Embryonic facial prominence (tissue), 1 donor: Measurements from ENCODE around the gene SKA3.
"Not testable (repeated sequence)": the region's sequence is repeated elsewhere in the genome, so short reads cannot be mapped to it uniquely, and the experiment has no call there.

Source experiments
- DNase-seq: peaks from one replicate; pipeline ENCODE4 v3.0.0-alpha.2; 2016; ENCODE audit errors: extremely low spot score

The SKA3 gene

DNA sequence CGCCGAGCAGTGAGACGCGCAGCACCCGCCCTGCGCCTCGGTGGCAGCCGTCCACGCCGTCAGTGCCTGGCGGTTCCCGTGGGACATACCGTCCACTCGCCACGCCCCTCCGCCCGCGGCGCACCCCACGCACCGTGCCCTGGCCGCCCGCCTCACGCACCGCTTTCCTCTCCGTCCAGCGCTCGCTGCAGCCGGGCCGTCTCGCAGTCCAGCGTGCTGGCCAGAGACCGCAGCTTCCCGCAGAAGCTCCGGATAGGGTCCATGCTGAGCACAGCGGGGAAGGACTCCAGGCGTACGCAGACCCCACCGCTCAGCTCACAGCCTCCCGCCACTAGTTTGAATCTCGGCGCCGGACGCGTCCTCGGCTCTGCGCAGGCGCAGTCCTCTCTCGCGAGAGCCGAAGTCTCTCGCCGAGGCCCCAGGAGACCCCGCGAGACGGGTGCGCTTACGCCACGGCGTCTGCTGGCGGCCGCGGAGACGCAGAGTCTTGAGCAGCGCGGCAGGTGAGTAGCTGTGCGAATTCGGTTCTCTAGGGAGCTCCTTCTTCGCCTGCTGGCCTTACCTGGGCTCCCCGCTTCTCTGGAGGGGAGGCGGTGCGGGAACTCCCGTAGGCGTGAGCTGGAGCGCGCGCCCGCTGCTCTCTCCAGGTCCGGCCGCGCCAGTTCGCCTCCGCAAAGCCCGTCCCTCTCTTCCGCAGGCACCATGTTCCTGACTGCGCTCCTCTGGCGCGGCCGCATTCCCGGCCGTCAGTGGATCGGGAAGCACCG, at the start of gene SKA3, which contains the start of gene MRPL57:
Gene SKA3, minus strand, starts transcription at position 338 of the 767 bp plus-strand sequence. Its CDS starts 75 bp downstream, at position 263.
Gene MRPL57, plus strand, starts transcription at position 444 of the 767 bp plus-strand sequence. Its CDS starts 259 bp downstream, at position 703.
- peak; percentile 84 for DNase-seq

DNA sequence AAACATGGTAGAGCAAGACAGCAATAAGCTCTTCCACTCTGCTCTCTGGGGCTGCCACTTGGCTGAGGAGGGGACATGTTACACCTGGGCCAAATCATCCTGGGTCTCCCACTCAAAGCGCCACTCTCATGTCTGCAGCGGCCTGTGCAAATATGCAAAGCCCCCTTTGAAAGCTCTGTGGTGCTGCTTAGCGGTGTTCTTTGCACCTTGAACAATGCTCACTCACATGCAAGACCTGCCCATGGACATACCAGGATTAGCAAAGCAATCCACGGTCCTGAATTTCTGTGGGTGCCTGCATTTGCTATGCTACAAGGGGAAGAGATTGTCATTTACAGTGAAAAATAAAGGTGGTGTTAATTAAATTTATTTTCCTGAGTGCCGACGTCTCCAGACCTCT, 48.7 kb upstream of the SKA3 start:
- DNase-seq, result no peak

DNA sequence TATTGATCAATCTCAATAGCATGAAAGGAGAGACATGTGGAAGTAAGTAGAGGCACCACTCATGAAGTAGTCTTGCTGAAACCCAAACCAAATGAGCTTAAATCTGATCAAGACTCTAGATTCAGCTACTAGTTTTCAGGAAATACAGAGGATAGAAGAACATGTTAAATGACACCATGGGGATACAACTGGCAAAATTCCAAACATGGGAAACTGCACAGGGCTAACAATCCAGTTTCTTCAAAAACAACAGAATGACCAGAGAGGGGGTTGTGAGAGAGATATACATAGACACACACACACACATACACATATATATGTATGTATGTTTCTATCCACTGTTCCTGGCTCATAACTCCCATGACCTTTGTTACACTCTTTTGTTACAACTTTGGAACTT, 44.9 kb upstream of the SKA3 start:
- no peak for DNase-seq

DNA sequence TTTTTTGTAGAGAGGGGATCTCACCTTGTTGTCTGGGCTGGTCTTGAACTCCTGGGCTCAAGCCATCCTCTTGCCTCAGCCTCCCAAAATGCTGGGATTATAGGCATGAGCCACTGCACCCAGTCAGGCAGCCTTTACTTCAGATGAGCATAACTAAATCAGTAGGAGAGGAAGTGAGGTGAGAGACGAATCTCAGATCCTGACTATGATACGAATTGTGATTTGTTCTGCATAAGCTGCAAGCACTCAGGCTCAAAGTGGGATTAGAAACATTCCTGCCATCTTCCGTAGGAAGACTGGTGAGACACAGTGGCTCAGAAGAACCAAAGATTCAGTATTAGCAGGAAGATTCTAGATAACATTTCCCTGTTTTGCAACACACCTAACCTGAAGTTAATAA, 43.4 kb upstream of the SKA3 start:
- not testable (repeated sequence) for DNase-seq

DNA sequence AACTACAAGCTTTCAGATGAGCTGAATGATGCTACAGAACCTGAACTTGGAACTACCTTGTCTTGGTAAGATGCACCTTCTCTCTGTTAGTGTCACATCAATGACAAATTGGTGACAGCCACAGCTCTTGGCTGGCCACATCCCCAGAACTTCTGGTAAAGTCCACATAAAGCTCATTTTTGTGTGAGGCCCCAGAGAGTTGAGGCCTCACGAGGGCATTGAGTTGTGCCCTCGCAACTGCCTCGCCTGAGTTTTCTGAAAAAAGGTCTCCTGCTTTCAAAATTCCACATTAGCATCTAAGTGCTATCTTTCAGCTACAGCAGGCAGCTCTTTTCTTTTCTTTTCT, 42.7 kb upstream of the SKA3 start:
- no peak for DNase-seq

DNA sequence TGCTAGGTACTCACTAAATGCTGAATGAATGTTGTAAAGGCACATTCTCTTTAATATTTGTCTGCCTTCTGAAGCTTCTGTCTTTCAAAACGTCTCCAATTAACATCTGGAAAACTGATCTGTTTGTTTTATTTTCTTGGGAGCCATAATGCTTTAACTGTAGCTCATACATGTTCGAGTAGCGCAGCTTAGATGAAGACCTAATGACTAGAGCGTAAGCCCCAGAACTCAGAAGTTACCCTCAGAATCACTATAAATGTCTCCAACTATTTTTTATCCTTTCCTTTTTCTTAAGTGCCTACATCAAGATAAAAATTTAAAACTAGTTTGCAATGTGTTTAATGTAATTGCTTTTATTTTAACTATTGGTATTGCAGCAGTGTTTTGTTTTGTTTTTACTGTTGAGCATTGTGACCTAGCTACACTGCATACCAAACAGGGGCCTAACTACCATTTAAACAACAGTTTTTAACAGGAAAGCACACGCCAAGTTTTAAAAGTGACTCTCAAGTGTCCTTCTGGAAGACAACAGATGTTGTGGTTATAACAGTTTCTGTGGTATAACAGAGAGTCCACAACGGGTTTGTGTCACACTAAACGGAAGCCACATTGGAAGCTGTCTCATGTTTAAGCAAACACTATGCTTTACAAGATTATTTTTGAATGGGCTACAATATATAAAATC, 42.1 kb upstream of the SKA3 start:
- DNase-seq, result no peak

DNA sequence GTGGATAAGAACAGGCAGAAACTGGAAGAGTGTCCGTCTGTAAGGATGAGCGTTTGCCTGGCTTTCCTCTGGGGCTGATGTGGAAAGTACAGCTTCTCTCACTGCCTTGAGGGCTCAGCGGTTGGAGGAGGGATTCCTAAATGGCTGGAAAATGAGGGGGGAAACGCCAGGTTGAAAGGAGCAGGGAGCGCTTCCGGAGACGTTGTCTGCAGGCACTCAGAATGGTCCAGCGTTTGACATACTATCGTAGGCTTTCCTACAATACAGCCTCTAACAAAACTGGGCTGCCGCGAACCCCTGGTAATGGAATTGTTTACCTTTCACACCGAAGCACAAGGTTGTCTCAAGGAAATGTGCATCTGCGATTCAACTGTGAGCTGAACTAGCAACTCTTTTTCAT, 40.0 kb upstream of the SKA3 start:
- DNase-seq, result no peak

DNA sequence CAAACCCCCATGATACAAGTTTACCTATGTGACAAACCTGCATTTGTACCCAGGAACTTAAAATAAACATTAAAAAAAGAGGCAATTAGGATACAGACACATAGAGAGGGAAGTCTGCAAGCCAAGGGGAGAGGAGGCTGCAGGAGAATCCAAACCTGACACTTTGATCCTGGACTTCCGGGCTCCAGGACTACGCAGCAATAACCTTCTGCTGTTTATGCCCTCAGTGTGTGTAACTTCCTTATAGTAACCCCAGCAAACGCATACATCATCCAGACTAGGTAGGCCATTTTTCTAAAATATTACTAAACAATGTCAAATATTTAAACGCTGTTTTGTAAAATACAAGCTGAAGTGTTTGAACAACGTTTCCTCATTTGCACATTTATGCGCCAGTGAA, 39.1 kb upstream of the SKA3 start:
- not testable (repeated sequence) for DNase-seq

DNA sequence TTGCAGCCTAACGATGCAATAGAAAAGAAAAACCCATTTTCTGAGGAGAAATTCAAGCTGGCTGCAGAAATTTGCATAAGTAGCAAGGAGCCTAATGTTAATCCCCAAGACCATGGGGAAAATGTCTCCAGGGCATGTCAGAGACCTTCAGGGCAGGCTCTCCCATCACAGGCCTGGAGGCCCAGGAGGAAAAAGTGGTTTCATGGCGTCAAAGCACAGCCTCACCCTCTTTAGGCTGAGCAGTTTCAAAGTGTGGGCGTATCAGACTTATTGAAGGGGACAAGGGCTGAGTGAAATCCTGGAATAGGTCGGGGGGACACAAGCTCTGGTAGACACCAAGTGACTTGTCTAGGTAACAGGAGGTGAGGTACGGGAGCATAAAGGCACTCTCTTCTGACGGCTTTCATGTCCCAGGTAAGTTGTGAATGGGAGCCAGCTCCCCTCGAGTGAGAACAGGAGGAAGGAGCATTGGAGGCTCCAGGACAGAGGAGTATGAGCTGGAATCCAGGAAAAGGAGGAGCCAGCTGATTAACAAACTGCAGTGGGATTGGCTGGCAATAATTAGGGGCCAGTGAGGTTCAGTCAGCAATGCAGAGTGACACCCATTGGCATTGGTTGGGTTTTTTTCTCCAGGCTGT, 35.9 kb upstream of the SKA3 start:
- DNase-seq, result no peak

DNA sequence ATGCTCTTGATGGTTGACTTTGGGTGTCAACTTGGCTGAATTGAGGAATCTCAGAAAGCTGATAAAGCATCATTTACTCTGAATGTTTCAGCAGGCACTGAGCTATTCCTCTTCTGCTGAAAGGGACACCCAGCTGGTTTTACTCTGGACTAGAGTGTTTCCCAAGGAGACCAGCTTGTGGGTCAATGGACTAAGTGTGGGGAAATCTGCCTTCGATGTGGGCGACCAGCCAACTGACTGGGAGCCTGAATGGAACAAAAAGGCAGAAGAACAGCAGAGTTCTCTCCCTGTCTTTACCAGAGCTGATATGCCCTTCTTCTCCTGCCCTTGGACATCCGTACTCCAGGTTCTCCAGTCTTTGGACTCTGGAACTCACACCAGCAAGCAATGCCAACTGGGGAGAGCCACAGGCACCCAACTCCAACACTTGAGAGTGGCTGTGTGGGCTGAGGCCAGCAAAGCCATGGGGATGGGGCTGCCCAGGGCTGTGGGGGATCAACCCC, 32.4 kb upstream of the SKA3 start:
- no peak for DNase-seq

DNA sequence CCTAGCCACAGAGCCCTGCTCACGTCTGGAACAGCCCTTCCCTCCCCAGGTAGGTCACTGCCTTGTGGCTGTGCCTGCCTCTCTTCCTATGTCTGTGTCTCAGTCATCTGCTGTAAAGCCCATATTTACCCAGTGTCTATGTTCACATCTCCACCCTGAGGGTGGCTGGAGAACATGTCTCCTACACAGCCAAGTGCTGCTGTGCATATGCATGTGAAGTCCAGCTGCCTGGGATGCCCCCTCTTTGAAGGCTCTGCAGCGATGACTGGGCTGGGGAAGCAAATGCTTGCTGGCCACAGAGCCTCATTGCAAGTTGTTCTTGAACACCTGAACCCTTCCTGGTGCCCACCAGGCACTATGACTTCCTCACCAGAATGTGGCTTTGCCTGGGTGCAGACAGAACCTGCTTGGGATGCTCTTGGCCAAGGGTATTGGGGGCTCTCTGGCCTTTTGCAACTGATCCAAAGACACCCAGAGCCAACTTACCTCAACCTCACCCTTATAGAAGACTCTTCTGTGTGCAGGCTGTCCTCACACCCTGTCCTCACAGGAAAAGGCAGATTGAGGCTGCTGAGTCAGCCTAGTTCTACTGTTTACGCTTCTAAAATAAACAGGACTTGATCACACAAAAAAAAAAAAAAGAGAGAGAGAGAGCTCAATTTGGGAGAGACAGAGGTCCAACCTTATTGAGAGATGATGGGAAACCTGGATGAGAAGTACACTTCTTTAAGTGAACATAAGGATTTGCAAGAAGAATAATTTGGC, 26.6 kb upstream of the SKA3 start:
- no peak for DNase-seq

DNA sequence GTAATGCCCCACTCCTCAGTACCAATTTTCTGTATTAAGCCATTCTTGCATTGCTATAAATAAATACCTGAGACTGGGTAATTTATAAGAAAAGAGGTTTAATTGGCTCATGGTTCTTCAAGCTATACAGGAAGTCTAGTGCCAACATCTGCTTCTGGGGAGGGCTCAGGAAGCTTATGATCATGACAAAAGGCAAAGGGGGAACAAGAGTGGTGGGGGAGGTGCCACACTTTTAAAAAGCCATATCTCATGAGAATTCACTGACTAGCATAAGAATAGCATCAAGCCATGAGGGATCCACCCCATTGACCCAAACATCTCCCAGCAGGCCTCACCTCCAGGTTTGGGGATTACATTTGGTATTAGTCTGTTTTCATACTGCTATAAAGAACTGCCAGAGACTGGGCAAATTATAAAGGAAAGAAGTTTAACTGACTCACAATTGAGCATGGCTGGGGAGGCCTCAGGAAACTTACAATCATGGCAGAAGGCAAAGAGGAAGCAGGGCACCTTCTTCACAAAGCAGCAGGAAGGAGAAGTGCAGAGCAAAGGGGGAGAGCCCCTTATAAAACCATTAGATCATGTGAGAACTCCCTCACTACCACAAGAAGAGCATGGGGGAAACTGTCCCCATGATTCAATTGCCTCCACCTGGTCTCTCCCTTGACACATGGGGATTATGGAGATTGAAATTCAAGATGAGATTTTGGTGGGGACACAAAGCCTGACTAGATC, 25.3 kb upstream of the SKA3 start:
- not testable (repeated sequence) for DNase-seq

DNA sequence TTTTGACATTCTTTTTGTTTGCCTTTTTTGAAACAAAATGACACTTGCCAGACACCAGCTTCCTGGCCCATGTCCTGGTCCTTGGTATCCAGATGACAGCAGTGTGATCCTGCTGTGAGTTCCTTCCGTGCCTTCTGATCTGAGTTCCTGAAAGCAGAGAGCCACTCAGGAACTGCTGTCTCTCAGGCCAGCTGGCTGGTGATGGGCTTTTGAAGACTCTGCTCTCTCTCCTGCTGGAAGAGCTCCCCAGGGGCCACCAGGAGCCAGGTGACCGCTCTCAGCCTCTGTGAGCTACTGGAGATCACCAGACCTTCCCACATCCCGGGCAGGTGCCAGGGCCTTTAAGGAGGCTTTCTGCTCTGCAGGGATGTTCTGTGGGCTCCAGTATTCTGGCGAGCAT, 22.0 kb upstream of the SKA3 start:
- not testable (repeated sequence) for DNase-seq

DNA sequence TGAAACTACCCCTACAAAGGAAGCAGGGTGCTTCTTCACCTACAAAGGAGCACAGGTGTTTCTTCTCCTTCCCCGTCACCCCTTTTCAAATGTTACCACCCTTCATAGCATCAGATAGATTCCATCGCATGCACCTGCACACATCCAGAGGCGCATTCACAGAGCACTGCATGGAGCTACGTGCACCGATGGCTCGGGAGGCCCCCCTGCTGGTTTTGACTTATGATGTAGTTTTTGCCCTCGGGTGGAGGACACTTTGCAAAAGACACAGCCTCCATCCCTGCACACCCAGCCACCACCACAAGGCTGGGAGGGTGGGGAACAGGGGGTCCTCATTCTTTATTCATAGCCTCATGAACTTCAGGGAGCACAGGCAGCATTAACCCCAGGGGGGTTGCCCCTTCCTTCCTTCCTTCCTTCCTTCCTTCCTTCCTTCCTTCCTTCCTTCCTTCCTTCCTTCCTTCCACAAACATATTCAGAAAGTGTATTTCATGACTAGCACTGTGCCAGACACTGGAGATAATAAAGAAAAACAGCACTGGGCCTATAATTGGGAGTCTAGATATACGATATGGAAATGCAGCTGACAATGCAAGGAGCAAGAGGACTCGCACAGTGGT, 21.4 kb upstream of the SKA3 start:
- not testable (repeated sequence) for DNase-seq

DNA sequence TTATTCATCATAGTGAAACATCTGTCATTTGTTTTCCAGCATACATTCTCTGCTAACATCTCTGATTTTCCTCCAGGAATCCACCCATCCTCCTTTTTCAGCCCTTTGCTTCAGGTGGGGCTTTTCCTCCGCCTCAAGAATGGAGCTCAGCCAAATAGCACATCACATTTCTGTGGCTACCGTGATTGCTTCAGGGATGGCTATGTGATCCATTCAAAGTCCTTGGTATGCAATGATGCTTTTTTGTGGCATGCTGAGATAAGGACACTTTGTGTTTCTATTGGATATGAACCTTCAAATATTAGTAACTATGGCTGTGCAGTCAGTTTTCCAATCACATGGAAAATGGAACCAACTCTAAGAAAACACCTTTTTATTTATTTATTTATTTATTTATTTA, 18.4 kb upstream of the SKA3 start:
- DNase-seq, result not testable (repeated sequence)

DNA sequence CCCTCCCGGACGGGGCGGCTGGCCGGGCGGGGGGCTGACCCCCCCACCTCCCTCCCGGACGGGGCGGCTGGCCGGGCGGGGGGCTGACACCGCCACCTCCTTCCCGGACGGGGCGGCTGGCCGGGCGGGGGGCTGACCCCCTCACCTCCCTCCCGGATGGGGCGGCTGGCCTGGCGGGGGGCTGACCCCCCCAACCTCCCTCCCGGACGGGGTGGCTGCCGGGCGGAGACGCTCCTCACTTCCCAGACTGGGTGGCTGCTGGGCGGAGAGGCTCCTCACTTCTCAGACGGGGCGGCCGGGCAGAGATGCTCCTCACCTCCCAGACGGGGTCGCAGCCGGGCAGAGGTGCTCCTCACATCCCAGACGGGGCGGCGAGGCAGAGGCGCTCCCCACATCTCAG, 10.1 kb upstream of the SKA3 start:
- DNase-seq, result not testable (repeated sequence)

DNA sequence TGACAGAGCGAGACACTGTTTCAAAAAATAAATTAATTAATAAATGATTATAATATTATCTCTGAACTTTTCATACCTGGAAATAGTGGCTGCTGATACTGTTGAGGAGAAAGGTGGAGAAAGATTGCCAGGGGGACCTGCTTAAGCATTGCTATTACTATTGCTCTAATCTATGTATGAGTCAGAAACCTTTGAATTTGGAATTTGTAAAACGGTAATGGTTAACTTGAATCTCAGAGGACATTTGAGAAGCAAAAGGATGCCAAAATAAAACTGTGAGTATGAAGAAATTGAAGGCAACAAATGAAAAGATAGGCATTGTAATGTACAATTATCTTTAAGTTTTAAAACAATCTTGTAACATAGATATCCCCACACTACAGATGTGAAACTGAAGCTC, 5.3 kb upstream of the SKA3 start:
- DNase-seq, result no peak

DNA sequence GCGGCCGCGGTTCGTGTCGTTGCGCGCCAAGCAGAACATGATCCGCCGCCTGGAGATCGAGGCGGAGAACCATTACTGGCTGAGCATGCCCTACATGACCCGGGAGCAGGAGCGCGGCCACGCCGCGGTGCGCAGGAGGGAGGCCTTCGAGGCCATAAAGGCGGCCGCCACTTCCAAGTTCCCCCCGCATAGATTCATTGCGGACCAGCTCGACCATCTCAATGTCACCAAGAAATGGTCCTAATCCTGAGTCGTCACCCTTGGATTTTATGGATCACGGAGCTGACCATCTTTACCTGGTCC, 581 bp upstream of the SKA3 start:
- DNase-seq, result no peak

DNA sequence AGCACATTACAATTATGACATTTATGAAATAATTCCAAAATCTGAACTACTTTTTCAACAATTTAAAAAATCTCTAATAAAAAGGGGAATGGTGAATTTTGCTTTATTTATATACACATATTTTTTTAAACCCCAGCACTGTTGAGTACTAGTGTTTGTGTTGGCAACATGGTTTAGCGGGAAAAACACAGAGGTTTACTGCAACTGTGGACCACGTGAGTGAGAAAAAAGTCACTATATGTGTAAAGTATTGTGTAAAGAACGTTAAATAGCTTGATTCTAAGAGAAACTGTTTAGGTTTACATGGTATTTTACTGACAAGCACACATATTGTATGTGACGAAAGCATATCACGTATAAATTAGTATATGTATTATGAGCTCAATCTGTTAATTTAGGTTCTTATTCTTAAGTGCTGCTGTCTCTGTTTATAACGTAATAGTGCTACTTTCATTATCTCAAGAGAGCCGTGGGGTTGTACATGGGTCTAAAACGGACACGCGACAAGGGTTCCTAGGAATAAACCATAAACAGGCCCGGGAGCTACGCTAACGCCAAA, 617 bp downstream of the SKA3 start:
- DNase-seq, result no peak

DNA sequence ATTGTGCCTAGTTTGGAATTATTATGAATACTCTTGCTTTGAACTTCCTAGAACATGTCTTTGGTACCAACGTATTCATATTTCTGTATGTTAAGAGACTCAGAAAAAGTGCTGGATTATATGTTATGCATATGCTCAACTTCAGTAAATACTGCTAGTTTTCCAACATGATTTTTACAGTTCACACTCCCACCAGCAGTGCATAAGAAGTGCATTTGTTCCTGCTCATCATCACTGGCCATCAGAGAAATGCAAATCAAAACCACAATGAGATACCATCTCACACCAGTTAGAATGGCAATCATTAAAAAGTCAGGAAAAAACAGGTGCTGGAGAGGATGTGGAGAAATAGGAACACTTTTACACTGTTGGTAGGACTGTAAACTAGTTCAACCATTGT, 2.6 kb downstream of the SKA3 start:
- not testable (repeated sequence) for DNase-seq

DNA sequence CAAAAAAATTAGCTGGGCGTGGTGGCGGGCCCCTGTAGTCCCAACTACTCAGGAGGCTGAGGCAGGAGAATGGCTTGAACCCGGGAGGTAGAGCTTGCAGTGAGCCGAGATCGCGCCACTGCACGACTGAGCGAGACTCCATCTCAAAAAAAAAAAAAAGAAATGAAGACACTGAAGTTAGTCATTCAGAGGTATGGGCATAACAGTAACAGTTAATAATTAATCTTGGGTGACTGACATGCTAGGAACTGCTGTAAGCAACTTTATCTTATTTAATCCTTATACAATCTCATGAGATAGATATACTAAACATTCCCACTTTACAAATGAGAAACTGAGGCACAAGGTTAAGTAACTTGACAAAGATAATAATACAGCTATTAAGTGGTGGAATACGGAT, 4.9 kb downstream of the SKA3 start:
- no peak for DNase-seq
